Measurements from ENCODE around the gene RAB5A.
"Not testable (repeated sequence)": the region's sequence is repeated elsewhere in the genome, so short reads cannot be mapped to it uniquely, and the experiment has no call there.

Gene RAB5A

DNA sequence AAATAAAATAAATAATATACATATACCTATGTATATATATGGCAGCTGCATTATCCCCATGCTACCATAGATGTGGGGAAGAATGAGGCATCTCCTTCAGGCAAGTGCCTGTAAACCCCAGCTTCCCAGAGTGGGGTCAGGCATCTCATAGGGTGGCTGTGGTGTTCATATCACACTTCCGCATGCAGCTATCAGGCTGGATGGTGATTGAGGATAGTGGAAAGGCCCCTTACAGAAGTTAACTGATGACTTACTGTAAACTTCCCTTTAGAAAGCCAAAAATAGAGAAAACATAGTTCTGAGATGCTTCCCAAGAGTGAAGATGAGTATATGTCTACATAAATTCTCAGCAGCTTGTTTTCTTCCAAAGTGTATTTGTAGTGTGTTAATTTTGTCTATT is 68.6 kb downstream of the RAB5A start:
- DNase-seq (ENCODE audit: low read depth), result no peak
- TF ChIP-seq, protein P1, sequence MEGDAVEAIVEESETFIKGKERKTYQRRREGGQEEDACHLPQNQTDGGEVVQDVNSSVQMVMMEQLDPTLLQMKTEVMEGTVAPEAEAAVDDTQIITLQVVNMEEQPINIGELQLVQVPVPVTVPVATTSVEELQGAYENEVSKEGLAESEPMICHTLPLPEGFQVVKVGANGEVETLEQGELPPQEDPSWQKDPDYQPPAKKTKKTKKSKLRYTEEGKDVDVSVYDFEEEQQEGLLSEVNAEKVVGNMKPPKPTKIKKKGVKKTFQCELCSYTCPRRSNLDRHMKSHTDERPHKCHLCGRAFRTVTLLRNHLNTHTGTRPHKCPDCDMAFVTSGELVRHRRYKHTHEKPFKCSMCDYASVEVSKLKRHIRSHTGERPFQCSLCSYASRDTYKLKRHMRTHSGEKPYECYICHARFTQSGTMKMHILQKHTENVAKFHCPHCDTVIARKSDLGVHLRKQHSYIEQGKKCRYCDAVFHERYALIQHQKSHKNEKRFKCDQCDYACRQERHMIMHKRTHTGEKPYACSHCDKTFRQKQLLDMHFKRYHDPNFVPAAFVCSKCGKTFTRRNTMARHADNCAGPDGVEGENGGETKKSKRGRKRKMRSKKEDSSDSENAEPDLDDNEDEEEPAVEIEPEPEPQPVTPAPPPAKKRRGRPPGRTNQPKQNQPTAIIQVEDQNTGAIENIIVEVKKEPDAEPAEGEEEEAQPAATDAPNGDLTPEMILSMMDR (IDR thresholded peaks at IDR 0.05; ENCODE audit: low read depth, low read length, missing control alignments), result no peak
- in situ Hi-C loops (cut with HindIII; ENCODE audit: low sequenced_read_pairs), result no loop called here
- H3K4me3 ChIP-seq (ENCODE audit: low read depth, low read length), result no peak overlapping the region

DNA sequence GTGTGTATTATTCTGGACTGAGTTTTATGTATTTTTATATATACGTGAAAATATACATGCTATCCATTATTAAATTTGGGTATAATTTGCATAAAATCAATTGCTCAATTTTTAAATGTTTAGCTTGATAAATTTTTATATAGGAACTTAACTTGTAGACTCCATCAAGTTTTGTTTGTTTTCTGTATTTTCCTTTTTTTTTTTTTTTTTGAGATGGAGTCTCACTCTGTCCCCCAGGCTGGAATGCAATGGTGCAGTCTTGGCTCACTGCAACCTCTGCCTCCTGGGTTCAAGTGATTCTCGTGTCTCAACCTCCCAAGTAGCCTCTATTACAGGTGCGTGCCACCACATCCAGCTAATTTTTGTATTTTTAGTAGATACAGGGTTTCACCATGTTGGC is 69.2 kb downstream of the RAB5A start:
- H3K4me3 ChIP-seq (ENCODE audit: low read depth, low read length); in situ Hi-C loops (cut with HindIII; ENCODE audit: low sequenced_read_pairs): not testable (repeated sequence)

DNA sequence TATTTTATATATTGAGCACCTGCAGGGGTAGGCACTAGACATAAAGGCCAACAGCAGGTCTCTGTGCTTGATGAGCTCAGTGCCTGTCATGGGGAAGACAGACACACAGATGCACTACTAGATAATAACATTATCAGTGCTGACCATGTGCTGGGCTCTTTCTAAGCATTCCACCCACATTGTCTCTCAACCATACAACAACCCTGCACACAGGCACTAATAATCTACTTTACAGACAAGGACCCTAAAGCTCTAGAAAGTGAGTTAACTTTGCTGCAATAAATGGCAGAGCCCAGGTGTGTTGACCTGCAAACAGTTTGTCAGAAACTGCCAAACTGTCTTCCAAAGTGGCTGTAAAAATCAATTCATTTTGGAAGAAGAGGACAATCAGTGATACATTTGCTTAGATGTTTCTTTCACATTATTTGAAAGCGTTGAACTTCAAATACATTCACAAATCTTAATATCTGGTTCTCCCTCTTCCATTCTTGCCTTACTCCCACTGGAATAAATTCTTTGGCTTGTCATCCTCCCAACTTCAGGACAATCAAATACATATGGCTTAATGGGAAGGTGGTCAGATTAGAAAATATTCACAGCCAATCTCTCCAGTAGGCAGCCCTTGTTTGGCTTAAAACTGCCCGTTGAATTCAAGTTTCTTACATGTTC is 76.2 kb downstream of the RAB5A start:
- in situ Hi-C loops (cut with HindIII; ENCODE audit: low sequenced_read_pairs), result no loop called here
- DNase-seq (ENCODE audit: low read depth), result no peak
- H3K4me3 ChIP-seq (ENCODE audit: low read depth, low read length), result no peak overlapping the region
- TF ChIP-seq, protein P1 (IDR thresholded peaks at IDR 0.05; ENCODE audit: low read depth, low read length, missing control alignments), result no peak

More for the DNA sequence above, 69.2 kb downstream of the RAB5A start:
- DNase-seq (ENCODE audit: low read depth), result not testable (repeated sequence)

DNA sequence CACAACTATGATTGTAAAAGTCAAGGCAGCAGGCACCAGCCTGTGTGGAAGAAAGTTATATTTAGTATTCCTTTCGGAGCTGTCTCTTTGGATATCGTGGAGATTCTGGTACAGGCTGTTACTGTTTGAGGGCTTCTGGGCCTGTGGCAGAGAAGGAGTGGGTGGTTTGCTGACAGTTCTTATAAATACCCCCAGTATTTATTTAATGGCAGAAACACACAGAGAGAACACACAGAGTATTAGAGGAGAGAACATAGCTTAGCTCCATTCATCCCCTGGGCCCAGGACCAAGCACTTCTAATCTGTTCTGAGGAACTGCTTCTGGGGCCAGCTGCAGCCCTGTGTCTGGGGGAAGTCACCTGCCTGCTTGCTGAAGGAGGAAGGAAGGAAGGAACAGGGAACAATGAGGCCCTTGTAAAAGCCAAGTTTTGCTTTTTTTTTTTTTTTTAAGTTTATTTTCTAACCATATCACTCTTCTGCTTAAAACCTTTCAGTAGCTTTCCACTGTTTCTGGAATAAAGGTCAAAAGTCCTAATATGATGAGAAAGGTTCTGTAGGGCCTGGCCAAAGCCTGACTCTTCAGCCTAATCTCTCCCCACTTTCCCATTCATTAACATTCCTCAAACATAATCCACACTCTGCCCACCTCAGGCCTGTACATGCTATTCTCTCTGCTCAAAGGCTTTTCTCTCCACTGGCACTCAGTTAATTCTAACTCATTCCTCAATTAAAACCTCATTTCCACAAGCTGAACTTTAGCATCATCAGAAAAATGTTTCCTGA is 76.9 kb downstream of the RAB5A start:
- TF ChIP-seq, protein P1 (IDR thresholded peaks at IDR 0.05; ENCODE audit: low read depth, low read length, missing control alignments), result no peak
- in situ Hi-C loops (cut with HindIII; ENCODE audit: low sequenced_read_pairs), result no loop called here
- H3K4me3 ChIP-seq (ENCODE audit: low read depth, low read length), result no peak overlapping the region
- no peak for DNase-seq (ENCODE audit: low read depth)

DNA sequence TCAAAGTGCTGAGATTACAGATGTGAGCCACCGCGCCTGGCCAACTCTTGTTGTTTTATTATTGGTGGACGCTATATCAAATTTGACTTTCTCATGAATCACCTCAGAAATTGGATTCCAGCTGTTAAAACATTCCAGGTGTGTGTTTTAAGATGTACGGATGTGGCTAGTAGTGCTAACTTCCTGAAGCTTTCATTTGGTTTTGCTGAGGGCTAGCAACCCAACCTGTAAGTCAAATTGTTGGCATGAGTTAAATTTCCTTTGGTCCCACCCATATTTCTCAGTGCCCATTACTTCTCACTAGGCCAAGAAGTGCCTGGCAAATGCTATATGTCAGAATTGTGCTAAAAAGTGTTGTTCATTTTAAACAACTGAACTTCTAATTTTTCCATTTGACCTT is 80.2 kb downstream of the RAB5A start:
- in situ Hi-C loops (cut with HindIII; ENCODE audit: low sequenced_read_pairs), result no loop called here
- DNase-seq (ENCODE audit: low read depth), result no peak
- TF ChIP-seq, protein P1 (IDR thresholded peaks at IDR 0.05; ENCODE audit: low read depth, low read length, missing control alignments), result no peak
- no peak overlapping the region for H3K4me3 ChIP-seq (ENCODE audit: low read depth, low read length)

DNA sequence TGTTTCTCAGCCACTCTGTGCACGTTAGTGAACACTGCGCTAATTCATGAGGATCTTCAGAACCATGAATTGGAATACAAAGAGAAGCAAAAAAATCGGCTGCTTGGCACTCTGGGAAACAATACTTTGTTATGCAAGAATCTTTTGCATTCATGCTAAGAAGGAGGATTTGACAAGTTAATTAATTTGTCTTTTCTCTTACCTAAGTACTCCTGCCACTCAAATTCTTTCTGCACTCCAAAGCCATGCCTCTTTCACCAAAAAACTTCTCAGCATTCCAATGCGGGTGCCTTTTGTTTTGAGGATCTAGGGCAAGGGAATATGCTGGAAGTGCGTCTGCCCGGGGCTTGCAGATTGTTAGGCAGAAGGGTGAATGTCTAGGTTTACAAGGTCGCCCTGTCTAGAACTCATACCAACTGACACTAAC is 82.0 kb downstream of the RAB5A start:
- no peak overlapping the region for H3K4me3 ChIP-seq (ENCODE audit: low read depth, low read length)
- no peak for DNase-seq (ENCODE audit: low read depth)
- in situ Hi-C loops (cut with HindIII; ENCODE audit: low sequenced_read_pairs), result no loop called here
- TF ChIP-seq, protein P1 (IDR thresholded peaks at IDR 0.05; ENCODE audit: low read depth, low read length, missing control alignments), result no peak

DNA sequence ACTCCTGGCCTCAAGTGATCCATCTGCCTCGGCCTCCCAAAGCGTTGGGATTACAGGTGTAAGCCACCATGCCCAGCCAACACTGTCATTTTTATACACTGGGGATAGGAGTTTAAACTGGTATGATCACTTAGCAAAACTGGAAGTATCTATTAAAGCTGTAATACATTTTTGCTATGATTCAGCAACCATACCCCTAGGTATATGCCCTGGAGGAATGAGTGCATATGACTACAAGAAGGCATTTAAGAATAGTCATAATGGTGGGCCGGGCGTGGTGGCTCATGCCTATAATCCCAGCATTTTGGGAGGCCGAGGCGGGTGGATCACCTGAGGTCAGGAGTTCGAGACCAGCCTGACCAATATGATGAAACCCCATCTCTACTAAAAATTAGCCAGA is 85.0 kb downstream of the RAB5A start:
- DNase-seq (ENCODE audit: low read depth); in situ Hi-C loops (cut with HindIII; ENCODE audit: low sequenced_read_pairs); H3K4me3 ChIP-seq (ENCODE audit: low read depth, low read length): not testable (repeated sequence)

All from astrocyte of the cerebellum (primary cell).